Suppressor macrophage (primary cell): Measurements from ENCODE around the gene LYPD8.
A peak's percentile ranks its signal among the peaks of the same experiment; 100 is the strongest.

Source experiments
- DNase-seq, 4 experiments: peaks; one replicate each; pipeline ENCODE4 v3.0.0-alpha.2; 2020 to 2022

The LYPD8 gene

DNA sequence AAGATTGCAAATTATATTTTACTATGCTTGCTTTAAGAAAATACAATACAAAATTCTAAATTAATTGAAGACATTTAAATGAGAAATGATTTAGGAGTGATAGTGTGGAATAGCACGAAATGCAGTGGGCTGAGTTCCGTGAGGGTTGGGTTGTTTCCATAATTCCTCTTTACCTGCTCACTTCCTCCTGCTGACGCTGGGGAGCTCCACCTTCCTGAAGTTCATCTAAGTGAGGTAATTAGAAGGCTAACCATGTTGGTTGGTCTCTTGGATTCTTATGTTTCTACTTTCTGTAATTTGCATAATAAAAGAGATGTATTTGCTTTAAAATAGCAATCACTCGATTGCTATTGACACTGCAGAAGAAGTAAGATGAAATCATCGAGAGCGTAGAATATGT is 57.7 kb downstream of the LYPD8 start:
- no peak for DNase-seq

- peak in 3 of 4 experiments; percentile 46 to 53 (median 52) for DNase-seq
Observed at GRCh38 chr1:248696774-248697173, 58.8 kb downstream of the LYPD8 start.

GRCh38 chr1:248696261-248696660 is 59.3 kb downstream of the LYPD8 start:
- DNase-seq = peak; percentile 29 to 64 (median 54)

- peak in 2 of 4 experiments; percentile 19 to 24 for DNase-seq
Observed at GRCh38 chr1:248695451-248696132, 60.0 kb downstream of the LYPD8 start.

GRCh38 chr1:248691567-248692155 is 63.9 kb downstream of the LYPD8 start:
- DNase-seq = no peak
